Measurements from ENCODE around the gene PDZRN3. TPM values are rescaled to one million over a fixed set of nuclear protein-coding genes. Genes with fewer than 3 reads are reported as not detected.

PDZRN3 gene
- total and polyA plus RNA-seq, 2 donors from 2014 or later = 9.5 to 13.2 TPM

DNA sequence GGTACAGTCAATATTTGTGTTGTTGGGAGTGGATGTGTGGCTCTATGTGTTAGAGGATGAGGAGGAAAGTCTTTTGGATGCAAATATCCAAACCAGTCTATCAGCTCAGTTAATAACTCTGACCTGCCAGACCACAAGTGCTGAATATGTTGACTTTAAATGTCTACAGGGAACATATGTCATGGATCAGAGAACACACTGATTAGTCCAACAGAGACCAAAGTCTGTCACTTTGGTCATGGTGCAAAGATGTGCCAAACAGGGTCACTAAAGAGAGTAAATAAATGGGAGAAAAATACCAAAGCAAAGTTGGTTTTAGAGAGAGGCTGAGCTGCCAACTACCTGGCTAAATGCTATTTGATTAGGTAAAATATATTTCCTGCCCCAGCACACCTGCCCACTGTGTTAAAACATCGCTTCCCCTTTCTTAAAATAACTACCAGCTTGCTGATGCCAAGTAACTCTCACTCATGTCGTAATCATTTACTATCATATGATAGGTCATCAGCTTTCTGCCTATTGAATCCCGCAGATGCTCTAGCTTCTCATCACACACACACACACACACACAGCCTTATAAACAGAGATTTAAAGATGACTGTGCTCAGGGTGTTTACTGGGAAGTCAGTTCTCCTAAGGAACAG lies 173.3 kb downstream of the PDZRN3 start:
- H3K27ac ChIP-seq (ENCODE audit: low read depth in 2 of 2, low read length in 2 of 2) = no peak overlapping the region
- H3K4me3 ChIP-seq (ENCODE audit: low read length in 3 of 3) = no peak overlapping the region
- FAIRE-seq = no peak
- intact Hi-C loops (cut with DNase I) = no loop called here
- peak in 1 of 5 donors; percentile 40 for DNase-seq
- H3K4me1 ChIP-seq (ENCODE audit: control insufficient read depth in 2 of 3, insufficient read depth in 2 of 3, low read depth in 1 of 3, low read length in 3 of 3) = peaks cover 0 to 31% (median 9%) of the 10 kb centered on the region in 3 donors
- H3K36me3 ChIP-seq (ENCODE audit: control insufficient read depth in 2 of 3, insufficient read depth in 3 of 3, low read length in 3 of 3) = no peaks in the 10 kb centered on the region
- no peak overlapping the region for H3K9ac ChIP-seq (ENCODE audit: low read length in 3 of 3)
- H3K9me3 ChIP-seq (ENCODE audit: control insufficient read depth in 2 of 3, insufficient read depth in 1 of 3, low read length in 3 of 3) = no peaks in the 10 kb centered on the region
- TF ChIP-seq, protein P1, sequence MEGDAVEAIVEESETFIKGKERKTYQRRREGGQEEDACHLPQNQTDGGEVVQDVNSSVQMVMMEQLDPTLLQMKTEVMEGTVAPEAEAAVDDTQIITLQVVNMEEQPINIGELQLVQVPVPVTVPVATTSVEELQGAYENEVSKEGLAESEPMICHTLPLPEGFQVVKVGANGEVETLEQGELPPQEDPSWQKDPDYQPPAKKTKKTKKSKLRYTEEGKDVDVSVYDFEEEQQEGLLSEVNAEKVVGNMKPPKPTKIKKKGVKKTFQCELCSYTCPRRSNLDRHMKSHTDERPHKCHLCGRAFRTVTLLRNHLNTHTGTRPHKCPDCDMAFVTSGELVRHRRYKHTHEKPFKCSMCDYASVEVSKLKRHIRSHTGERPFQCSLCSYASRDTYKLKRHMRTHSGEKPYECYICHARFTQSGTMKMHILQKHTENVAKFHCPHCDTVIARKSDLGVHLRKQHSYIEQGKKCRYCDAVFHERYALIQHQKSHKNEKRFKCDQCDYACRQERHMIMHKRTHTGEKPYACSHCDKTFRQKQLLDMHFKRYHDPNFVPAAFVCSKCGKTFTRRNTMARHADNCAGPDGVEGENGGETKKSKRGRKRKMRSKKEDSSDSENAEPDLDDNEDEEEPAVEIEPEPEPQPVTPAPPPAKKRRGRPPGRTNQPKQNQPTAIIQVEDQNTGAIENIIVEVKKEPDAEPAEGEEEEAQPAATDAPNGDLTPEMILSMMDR (IDR thresholded peaks at IDR 0.05; ENCODE audit: borderline replicate concordance, extremely low read depth, insufficient read depth) = no peak
- H3K27me3 ChIP-seq (ENCODE audit: control insufficient read depth, insufficient read depth, low read length) = no peaks in the 10 kb centered on the region

DNA sequence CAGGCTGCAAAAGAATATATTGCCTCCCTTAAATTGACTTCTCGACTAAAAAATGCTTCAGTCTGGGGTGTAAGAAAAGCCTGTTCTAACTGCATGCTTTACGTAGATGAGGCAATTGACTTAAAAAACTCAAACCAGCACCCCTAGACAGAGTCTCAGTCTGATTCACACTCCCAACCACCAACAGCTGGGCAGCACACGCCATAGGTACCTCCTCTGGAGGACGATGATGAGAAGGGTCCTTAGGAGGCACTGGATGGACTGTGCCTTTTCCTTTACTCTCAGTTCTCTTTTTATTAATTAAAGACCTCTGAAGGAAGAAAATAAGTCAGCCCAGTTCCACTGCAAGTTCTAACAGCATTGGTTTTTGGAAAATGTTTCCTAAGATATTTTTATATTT lies 175.0 kb downstream of the PDZRN3 start:
- no peak for FAIRE-seq
- Histone ChIP-seq H3K36me3 (ENCODE audit: control insufficient read depth in 2 of 3, insufficient read depth in 3 of 3, low read length in 3 of 3) (no peaks in the 10 kb centered on the region), H3K9ac (ENCODE audit: low read length in 3 of 3) (no peak overlapping the region), H3K4me3 (ENCODE audit: low read length in 3 of 3) (no peak overlapping the region), H3K4me1 (ENCODE audit: control insufficient read depth in 2 of 3, insufficient read depth in 2 of 3, low read depth in 1 of 3, low read length in 3 of 3) (peaks cover 0 to 31% (median 7%) of the 10 kb centered on the region in 3 donors), H3K9me3 (ENCODE audit: control insufficient read depth in 2 of 3, insufficient read depth in 1 of 3, low read length in 3 of 3) (no peaks in the 10 kb centered on the region), H3K27ac (ENCODE audit: low read depth in 2 of 2, low read length in 2 of 2) (no peak overlapping the region), H3K27me3 (ENCODE audit: control insufficient read depth, insufficient read depth, low read length) (no peaks in the 10 kb centered on the region)
- intact Hi-C loops (cut with DNase I) = no loop called here
- no peak for DNase-seq
- TF ChIP-seq, protein P1 (IDR thresholded peaks at IDR 0.05; ENCODE audit: borderline replicate concordance, extremely low read depth, insufficient read depth) = no peak

DNA sequence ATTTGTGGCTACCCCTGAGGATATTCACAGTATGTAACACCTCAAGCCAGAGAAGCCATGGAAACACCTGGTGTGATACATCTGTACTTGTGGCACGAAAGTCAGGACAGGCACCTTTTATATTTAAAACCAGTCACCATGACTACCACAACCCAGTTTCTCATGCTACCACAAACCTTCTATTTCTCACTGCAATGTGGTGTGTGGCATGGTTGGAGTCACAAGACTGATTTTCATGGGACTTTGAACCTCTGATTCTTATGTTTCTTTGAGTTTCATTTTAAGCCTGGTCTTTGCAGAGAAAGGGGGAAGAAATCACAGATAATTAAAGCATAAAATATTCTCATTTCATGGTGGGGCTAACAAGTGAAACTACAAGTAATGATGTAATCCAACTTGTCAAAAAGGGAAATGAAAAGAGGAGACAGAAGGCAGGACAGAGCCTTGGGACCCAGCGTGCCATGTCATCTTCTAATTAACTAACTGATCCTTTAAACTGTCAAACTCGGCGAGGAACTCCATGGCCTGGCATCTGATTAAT lies 175.9 kb downstream of the PDZRN3 start:
- Histone ChIP-seq H3K4me1 (ENCODE audit: control insufficient read depth in 2 of 3, insufficient read depth in 2 of 3, low read depth in 1 of 3, low read length in 3 of 3) (peaks cover 0 to 31% (median 7%) of the 10 kb centered on the region in 3 donors), H3K4me3 (ENCODE audit: low read length in 3 of 3) (peak overlapping the region in 2 of 3 donors; percentile 3 to 36), H3K9ac (ENCODE audit: low read length in 3 of 3) (no peak overlapping the region), H3K27ac (ENCODE audit: low read depth in 2 of 2, low read length in 2 of 2) (peak overlapping the region in 1 of 2 donors; percentile 14), H3K36me3 (ENCODE audit: control insufficient read depth in 2 of 3, insufficient read depth in 3 of 3, low read length in 3 of 3) (no peaks in the 10 kb centered on the region), H3K27me3 (ENCODE audit: control insufficient read depth, insufficient read depth, low read length) (no peaks in the 10 kb centered on the region), H3K9me3 (ENCODE audit: control insufficient read depth in 2 of 3, insufficient read depth in 1 of 3, low read length in 3 of 3) (no peaks in the 10 kb centered on the region)
- no peak for FAIRE-seq
- DNase-seq = peak in 2 of 5 donors; percentile 50 to 54
- TF ChIP-seq, protein P1 (IDR thresholded peaks at IDR 0.05; ENCODE audit: borderline replicate concordance, extremely low read depth, insufficient read depth) = no peak
- intact Hi-C loops (cut with DNase I) = no loop called here
